Right lobe of liver (tissue), 4 donors: Measurements from ENCODE around the gene SEMA4G.

Experiments
- POLR2A ChIP-seq: fragments of 450-650 bp; IDR thresholded peaks from one replicate; pipeline ENCODE4 v1.6.1; 2017; ENCODE audit warnings: antibody characterized with exemption, mild to moderate bottlenecking
- TF ChIP-seq, protein P1 (sequence below), 4 donors: fragments of 200-600 bp in 3 of 4; fragments of 450-650 bp in 1 of 4; IDR thresholded peaks; one replicate each; pipeline versions ENCODE4 v1.5.1 to v1.8.0; 2016 to 2022; ENCODE audit warnings: antibody characterized with exemption in 4 of 4, mild to moderate bottlenecking in 2 of 4
- donor health status: DM: no; HTN: no; CAD: no.
- donor health status: DM: no; HTN: no; CAD: no.
- donor health status: DM: no; HTN: yes; CAD: no.

DNA sequence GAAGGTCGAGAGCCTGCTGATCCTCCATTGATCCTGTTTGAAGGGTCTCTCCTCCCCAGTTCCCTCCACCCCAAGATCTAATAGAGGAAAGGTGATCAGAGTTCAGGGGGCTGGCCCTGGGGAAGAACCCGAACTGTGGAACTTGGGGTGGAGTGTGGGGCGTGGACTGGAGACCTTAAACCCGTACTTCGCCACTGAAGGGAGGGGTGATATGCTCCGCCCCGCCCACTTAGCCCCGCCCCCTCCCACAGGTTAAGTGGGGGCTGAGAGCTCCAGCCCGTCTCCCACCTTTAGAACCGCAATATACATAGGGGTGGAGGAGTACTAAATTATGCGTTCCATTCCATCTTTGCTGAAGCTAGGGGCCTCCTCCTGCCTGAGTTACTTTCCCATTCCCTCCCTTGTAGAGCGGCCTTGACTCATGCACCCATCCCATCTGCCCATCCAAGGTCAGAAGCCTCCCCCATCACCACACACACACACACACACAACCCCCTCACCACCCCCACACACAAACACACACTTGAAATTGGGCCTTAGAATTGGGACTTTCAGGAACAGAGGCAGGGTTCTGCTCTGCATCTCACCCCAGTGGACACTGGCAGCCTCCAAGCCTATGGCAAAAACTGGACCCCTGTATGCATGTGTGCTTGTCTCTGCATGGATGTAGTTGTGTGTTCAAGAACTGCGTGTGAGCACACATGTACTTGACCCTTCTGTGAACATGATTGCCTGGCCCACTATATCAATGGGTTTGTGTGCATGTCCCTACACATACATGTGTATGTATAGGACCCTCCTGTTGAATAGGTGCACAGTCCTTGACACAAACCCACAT is 991 bp downstream of the SEMA4G start:
- TF ChIP-seq, protein P1, sequence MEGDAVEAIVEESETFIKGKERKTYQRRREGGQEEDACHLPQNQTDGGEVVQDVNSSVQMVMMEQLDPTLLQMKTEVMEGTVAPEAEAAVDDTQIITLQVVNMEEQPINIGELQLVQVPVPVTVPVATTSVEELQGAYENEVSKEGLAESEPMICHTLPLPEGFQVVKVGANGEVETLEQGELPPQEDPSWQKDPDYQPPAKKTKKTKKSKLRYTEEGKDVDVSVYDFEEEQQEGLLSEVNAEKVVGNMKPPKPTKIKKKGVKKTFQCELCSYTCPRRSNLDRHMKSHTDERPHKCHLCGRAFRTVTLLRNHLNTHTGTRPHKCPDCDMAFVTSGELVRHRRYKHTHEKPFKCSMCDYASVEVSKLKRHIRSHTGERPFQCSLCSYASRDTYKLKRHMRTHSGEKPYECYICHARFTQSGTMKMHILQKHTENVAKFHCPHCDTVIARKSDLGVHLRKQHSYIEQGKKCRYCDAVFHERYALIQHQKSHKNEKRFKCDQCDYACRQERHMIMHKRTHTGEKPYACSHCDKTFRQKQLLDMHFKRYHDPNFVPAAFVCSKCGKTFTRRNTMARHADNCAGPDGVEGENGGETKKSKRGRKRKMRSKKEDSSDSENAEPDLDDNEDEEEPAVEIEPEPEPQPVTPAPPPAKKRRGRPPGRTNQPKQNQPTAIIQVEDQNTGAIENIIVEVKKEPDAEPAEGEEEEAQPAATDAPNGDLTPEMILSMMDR (IDR thresholded peaks at IDR 0.05): no peak
- TF ChIP-seq POLR2A: no peak
